ENCODE data around the gene NBAS.

- TF ChIP-seq CTCF (IDR thresholded peaks at IDR 0.05; ENCODE audit: extremely low read depth in 1 of 2, insufficient read depth in 1 of 2, low read depth in 1 of 2, low read length in 2 of 2), result no peak
- no peak for TF ChIP-seq MYC (IDR thresholded peaks at IDR 0.05; ENCODE audit: low read depth, low read length)
- TF ChIP-seq EZH2 (IDR thresholded peaks at IDR 0.05; ENCODE audit: borderline replicate concordance, low read depth, low read length, severe bottlenecking), result no peak
- no peak for TF ChIP-seq MAX (IDR thresholded peaks at IDR 0.05; ENCODE audit: insufficient read depth, insufficient read length)
- no peak for TF ChIP-seq POLR2AphosphoS5 (IDR thresholded peaks at IDR 0.05; ENCODE audit: insufficient read depth, low read depth, low read length)
- no peak for TF ChIP-seq POLR2A (IDR thresholded peaks at IDR 0.05; ENCODE audit: low read depth, low read length)
- no peak for TF ChIP-seq JUN (IDR thresholded peaks at IDR 0.05; ENCODE audit: borderline replicate concordance, insufficient read depth, insufficient read length, low read depth)
- TF ChIP-seq FOS (IDR thresholded peaks at IDR 0.05; ENCODE audit: borderline replicate concordance, insufficient read depth, low read length), result no peak
- no peak for TF ChIP-seq GATA2 (IDR thresholded peaks at IDR 0.05; ENCODE audit: insufficient read depth, insufficient read length, low read depth, low read length)
Observed at GRCh38 chr2:15355386-15355785, 205.7 kb downstream of the NBAS start.

All from endothelial cell of umbilical vein (primary cell).